CD4-positive, alpha-beta T cell treated with Interleukin-12 subunit alpha and Interleukin-12 subunit beta, for 1 hour (primary cell): ENCODE results near the gene CD99L2.
"Not testable (repeated sequence)": the region's sequence is repeated elsewhere in the genome, so short reads cannot be mapped to it uniquely, and the experiment has no call there.

ENCODE experiments used
- DNase-seq: peaks from one replicate; pipeline ENCODE4 v3.0.0-alpha.2; 2020

CD99L2 gene

DNA sequence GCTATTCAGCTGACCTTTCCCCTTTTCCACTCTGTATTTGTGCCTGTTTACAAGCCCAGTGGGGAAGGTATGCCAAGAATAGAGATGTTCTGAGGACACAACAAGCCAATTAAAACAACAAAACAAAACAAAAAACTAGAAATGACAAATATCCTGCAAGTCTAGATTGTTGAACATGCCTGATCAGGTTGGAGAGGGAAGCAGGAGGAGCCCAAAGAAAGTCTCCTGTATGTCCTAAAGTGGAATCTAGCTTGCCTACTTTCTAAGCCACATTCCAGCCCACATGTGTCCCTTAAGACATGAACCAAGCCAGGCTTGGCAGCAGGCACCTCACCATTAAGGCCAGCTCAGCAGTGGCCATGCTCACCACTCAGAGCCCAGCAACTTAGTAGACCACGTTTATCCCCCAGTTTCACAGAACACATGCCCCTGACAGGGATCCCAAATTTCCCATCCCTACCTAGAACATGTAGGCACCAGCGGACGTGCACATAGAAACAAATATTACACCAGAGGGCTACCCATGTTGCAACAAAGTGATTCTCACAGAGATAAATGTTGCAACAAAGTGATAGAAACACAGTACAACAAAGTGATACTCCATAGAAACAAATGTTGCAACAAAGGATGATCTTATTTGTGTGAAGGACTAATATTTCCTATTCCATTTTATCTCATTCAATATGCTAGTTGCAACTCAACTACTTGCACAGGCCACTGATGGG lies 48.3 kb downstream of the CD99L2 start:
- no peak for DNase-seq

DNA sequence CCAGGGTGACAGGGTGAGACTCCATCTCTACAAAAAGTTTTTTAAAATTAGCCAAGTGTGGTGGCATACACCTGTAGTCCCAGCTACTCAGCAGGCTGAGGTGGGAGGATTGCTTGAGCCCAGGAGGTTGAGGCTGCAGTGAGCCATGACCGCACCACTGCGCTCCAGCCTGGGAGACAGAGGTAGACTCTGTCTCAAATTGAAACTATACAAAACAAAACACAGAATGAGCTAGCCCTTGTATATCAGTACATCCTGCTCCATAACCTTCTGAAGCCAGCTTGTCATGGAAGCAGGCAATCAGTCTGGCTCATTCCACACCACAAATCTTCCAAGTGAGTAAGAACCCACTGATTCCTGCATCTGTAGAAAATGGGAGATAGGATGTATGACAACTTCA lies 49.0 kb downstream of the CD99L2 start:
- DNase-seq, result no peak

DNA sequence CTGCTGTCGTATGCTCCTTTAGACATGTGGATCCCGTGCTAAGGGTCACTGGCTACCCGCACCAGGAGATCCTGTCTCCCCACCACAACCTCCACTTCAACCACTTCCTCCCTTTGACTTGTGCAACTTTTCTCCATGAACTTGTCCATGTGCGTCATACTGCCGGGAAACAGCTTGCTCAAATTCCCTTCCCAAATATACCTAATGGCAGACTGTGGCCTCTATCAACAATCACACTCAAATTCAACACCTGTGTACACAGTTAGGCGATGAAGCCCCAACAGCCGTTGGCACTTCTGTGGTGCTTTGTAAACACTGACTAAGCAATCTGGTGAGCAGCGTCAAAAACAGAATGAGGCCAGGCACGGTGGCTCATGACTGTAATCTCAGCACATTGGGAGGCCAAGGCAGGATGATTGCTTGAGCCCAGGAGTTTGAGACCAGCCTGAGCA lies 49.5 kb downstream of the CD99L2 start:
- DNase-seq, result no peak

DNA sequence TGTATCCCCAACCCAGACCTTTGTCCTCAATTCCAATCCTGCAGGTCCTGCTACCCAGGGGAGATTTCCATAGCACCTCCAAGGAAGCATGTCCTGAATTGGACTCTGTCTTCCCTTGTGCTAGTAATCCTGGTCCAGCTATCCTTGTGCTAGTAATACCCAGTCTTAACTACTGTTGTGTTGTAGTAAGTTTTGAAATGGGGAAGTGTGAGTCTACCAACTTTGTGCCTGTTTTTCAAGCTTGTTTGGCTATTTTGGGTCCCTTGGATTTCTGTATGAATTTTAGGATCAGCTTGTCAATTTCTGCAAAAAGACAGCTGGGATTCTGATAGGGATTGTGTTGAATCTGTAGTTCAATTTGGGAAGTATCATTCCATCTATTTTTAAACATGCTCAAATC lies 51.4 kb downstream of the CD99L2 start:
- no peak for DNase-seq

DNA sequence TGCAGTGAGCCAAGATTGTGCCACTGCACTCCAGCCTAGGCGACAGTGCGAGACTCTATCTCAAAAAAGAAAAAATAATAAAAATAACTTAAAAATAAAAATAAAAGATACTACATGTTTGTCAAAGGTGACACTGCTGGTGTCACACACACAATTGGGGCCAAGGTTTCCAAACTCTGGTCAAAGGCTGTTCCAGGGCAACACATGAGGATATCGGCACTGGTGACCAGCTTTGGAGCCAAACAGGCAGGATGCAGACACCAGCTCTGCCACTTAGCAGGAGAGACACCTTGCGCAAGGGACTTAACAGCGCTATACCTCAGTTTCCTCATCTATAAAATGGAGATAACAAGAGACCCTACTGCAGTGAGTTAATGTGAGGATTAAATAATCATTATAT lies 52.3 kb downstream of the CD99L2 start:
- DNase-seq, result no peak

DNA sequence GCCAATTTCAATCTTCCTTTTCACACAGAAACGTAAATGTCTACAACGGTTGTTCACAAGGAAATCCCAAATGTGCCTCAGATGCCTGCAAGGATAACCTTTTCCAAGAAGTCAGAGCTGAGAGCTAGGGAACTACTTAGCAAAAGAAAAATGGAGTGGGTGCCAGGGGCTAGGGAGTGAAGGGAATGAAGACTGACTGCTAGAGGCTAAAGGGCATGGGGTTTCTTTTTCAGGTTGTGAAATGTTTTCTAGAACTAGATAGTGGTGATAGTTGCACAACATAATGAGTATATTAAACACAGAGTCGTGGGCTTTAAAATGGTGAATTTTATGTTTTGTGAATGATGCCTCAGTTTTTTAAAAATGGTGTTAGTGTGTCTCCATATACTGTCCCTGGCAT lies 53.4 kb downstream of the CD99L2 start:
- no peak for DNase-seq

DNA sequence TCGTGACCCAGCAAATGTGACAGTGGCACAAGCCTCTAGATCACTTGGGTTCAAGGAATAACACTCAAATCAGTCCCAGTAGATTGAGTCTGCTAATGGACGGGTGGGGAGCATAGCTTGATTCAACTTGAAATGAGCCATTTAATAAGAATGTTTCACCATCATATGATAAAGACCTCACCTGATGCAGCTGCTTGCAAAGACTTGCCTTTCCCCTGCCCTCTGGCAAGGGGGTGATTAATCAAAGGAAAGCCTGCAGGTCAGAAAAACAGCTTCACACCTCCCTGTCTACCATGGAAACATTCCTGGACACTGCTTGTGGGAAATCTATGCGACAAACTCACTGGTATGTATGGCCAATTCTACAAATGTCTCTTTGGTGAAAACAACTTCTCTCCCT lies 54.5 kb downstream of the CD99L2 start:
- DNase-seq, result no peak

DNA sequence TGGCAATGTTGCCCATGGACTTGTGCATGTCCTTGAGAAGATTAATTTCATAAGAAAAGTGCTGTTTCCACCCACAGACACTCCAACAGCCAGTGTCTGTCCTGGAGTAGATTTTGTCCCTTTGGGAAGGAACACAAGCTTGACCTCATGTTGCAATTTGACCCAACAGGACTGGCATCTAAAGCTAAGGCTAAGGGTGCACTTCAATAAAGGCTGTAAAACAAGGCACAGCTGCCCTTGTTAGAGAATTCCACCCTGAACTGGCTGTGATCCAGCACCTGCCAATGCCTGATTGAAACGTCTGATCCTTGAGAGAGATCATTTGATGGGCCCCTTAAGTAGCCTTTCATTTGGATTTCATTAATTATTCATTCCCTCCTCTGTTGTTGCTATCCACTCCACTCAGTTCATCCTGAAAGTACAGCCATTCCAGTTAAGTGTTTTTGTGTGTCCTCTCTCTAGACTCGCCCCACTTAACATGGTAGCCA lies 56.2 kb downstream of the CD99L2 start:
- DNase-seq, result no peak

DNA sequence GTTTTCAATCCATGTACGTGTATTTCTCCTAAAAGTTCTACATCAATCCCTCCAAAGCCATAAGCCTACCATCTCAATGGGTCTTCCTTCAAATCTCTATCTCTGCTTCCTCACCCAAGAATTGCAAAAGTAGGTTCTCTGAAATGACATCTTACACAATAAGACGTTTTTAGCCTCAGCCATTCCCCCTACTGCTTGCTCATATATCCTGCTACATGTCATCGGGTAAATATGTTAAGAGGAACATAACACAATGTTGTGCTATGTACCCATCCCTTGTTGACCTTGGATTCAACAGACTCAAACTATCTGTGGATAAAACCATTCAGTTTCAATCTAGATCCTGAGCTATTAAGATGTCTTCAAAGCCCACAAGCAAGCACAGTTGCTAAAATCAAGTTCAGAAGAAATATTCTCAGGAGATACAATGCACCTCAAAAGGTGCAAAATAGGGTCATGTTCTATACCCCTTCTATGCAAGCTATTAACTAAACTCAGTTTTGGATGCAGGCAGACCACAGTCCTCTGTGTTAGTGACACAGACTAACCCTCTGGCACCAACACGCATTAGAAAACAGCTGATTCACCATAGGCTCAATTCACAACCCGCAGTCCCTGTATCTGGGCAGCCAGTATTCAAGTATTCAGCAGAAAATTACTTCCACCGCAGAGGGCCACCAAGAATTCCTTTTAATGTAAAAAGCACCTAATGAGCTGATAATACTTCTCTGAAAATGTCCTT lies 56.8 kb downstream of the CD99L2 start:
- no peak for DNase-seq

DNA sequence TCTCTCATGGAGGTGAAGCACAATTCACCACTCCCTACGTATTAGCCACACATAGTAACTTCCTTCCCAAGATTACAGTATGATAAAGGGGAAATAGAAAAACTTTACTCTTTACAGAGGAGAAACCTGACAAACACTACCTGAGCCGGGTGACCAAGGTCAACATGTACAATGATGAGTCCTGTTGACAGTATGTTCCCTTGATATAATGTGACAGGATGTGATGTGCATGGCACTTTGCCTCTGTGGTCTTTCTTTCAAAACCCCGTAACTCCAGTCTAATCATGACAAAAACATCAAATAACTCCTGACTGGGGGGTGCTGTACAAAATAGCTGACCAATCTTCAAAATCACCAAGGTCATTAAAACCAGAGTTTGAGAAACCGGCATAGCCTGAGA lies 60.6 kb downstream of the CD99L2 start:
- no peak for DNase-seq

DNA sequence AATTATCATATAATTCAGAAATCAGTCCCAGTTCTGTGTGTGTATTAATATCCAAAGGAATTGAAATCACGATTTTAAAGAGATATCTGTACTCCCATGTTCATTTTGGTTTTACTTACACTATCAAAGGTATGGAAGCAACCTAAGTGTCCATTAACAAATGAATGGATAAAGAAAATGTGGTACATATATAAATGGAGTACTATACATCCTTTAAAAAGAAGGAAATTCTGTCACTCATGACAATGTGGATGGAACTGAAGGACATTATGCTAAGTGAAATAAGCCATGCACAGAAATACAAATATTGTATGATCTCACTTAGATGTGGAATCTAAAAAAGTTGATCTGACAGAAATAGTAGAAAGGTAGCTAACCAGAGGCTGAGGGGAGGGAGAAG lies 63.8 kb downstream of the CD99L2 start:
- no peak for DNase-seq

DNA sequence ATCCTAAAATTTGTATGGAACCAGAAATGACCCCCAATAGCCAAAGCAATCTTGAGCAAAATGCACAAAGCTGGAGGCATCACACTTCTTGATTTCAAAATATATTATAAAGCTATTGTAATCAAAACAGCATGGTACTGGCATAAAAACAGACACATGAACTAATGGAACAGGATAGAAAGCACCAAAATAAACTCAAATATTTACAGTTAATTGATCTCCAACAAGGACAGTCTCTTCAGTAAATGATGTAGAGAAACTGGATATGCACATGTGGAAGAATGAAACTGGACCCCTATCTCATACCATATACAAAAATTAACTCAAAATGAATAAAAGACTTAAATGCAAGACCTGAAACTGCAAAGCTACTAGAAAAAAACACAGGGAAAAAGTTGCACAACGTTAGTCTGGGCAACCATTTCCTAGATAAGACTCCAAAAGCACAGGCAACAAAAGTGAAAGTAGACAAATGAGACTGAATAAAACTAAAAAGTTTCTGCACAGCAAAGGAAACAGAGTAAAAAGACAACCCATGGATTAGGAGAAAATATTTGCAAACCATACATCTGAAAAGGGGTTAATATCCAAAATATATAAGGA lies 64.9 kb downstream of the CD99L2 start:
- no peak for DNase-seq

DNA sequence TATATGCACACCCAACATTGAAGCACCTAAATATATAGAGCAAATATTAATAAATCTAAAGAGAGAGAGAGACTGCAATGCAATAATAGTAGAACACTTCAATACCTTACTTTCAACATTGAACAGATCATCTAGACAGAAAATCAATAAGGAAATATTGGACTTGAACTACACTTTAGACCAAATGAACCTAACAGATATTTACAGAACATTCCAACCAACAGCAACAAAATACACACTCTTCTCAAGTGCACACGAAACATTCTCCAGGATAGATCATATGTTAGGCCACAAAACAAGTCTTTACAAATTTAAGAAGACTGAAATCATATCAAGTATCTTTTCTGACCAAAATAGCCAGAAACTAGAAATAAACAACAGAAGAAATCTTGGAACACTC lies 66.6 kb downstream of the CD99L2 start:
- no peak for DNase-seq

DNA sequence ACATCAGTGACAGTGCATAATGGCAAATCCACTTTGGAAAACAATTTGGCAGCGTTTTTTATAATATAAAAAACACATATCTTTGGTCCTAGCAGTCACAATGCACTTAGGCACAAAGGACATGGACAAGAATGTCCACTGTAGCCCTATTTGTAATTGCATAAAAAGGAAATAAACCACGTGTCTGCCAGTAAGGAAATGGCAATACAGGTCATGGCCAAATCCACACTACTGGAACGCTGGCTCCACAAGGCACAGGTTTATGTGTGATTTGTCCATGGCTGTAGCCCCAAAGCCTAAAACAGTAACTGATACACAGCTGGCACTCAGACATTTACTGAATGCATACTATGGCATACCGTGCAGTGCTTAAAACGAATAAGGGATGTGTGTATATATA lies 69.7 kb downstream of the CD99L2 start:
- no peak for DNase-seq

DNA sequence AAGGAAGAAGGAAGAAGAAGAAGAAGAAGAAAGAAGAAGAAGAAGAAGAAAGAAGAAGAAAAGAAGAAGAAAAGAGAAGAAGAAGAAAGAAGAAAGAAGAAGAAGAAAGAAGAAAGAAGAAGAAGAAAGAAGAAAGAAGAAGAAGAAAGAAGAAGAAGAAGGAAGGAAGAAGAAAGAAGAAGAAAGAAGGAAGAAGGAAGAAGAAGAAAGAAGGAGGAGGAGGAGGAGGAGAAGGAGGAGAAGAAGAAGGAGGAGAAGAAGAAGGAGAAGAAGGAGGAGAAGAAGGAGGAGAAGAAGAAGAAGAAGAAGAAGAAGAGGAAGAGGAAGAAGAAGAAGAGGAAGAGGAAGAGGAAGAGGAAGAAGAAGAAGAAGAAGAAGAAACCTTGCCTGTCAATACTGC lies 74.1 kb downstream of the CD99L2 start:
- DNase-seq, result not testable (repeated sequence)

DNA sequence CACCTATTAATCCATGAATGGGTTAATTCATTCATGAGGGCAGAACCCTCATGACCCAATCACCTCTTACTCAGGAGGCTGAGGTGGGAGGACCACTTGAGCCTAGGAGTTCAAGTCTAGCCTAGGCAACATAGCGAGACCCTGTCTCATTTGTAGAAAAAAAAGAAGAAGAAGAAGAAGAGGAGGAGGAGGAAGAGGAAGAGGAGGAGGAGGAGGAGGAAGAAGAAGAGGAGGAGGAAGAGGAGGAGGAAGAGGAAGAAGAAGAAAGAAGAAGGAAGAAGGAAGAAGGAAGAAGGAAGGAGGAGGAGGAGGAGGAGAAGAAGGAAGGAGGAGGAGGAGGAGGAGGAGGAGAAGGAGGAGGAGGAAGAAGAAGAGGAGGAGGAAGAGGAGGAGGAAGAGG lies 74.6 kb downstream of the CD99L2 start:
- not testable (repeated sequence) for DNase-seq

DNA sequence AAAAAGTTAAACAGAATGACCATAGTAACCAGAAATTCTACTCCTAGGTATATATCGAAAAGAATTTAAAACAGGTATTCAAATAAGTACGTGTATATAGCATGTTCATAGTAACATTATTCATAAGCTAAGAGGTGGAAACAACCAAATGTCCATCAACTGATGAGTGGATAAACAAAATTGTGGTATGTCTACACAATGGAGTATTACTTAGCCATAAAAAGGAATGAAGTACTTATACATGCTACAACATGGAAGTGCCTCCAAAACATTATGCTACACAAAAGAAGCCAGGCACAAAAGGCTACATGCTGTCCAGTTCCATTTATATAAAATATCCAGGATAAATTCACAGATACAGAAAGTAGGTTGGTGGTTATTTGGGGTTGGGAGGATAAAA lies 76.5 kb downstream of the CD99L2 start:
- DNase-seq, result no peak

DNA sequence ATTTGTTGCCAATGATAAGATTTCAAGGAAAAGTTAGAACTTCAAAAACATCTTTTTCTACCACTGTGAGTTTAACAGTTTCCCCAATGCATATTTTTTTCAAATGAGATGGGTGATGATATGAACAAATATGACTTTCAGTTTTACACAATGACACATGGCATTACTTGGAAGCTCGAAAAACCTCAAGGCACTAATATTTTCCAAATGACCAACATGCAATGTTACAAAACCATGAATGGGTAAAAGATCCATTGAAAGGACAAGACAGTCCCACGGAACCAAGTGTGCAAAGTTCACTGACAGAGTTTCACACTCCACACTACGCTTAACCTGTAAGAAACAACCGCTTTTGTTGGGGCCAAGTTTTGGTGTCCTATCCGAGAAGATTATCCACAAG lies 84.5 kb downstream of the CD99L2 start:
- DNase-seq, result no peak

DNA sequence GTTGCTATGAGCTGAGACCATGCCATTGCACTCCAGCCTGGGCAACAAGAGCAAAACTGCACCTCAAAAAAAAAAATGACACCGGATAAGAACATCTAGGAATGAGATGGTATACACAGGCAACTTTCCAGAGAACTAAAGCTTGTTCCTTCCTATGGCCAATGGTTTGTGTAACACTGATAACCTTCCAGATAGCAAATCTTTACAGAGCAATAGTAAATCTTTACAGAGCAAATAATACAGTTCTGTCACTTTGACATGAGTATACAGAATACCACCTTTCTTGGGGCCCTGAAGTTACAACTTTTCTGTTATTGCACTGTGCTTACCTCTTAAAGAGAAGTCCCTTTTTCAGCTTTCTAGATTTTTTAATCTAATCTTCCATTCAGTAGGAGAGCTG lies 91.6 kb downstream of the CD99L2 start:
- DNase-seq, result no peak

DNA sequence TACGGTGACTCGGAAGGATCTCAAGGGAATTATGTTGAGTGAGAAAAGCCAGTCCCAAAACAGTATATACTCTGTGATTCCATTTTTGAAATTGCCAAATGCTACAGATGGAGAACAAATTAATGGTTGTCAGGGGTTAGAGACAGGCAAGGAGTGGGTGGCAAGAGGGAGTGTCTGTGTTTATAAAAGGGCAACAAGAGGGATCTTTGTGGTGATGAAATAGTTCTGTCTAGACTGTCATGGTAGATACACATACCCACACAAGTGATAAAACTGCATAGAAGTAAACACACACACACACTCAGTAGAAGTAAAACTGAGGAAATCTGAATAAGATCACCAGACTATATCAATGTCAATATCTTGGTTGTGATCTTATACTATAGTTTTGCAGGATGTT lies 92.7 kb downstream of the CD99L2 start:
- no peak for DNase-seq

DNA sequence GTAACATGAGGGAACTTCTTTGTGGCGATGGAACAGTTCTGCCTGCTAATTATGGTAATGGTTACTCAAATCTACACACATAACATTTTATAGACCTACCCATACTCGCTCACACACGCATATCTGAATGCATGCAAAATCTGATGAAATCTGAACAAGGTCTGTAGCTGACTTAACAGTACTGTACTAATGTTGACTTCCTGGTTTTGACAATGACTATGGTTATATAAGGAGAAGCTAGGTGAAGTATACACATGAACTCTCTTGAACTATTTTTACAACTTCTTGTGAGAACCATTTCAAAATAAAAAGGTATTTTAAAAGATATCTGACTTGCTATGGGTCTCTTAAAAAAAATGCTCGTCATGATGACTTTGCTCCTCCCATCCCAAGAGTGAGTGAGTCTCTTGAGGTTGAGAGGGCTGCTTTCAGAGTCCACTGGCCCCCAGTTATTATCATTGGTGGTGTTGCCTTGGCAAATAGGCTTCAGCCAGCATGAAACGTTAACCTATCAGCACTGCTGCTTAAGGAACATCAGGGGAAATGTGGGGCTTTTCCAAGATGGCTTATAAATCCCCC lies 105.4 kb downstream of the CD99L2 start:
- DNase-seq, result no peak

DNA sequence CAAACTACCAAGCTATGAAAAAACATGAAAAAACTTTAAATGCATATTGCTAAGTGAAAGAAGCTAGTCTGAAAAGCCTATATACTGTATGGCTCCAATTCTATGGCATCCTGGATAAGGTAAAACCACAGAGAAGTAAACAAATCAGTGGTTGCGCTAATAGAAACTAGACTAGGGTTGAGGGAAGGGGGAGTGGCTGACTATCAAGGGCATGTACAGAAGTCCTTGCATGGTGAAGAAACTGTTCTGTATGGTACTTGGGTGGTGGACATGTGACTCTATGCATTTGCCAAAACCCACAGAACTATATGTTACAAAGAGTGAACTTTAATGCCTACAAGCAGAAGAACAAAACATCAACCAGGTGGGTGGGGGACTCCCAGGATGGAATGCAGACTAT lies 108.4 kb downstream of the CD99L2 start:
- no peak for DNase-seq

DNA sequence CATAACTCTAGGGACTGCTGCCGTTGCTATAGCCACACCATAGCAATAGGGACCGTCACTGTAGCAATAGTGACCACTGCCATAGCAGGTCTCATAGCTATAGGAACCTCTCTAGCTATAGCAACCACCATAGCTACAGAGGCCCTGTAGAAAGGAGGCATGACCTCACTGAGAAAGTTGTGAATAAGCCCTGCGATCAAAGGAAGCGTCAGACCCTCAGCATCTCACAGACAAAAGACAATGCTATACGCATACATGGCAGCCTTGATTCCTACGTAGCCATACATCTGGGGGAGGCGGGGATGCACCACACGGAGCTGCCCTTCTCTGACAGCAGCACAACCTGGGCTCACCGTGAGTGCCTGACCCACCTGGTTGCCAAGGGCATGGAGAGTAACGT lies 116.8 kb downstream of the CD99L2 start:
- no peak for DNase-seq

DNA sequence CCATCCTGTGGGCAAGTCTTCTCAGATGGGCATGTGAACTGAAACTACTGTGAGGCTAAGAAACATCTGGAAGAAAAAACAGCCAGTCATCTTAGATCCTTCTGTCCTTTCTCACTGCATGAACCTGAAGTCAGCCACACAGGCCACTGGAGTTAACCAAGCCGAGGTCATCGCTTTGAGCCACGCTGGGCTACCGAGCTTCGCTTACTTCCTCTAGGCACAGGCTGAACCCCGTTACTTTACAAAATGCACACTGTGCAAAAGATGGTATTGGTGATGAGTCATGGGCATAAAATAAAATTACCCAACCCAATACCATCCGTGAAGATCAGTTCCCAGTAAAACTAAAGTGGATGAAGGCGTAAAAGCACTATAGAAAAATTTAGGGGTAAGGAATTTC lies 119.1 kb downstream of the CD99L2 start:
- DNase-seq, result no peak
